HG02678 (cell line): Measurements from ENCODE around the gene FBXO21.
A peak's percentile ranks its signal among the peaks of the same experiment; 100 is the strongest.
"Not testable (repeated sequence)": the region's sequence is repeated elsewhere in the genome, so short reads cannot be mapped to it uniquely, and the experiment has no call there.

Source experiments
- ATAC-seq: cut with Tn5 transposase; IDR thresholded peaks from one replicate; pipeline ENCODE4 v1.9.1; 2021; ENCODE audit warnings: mild to moderate bottlenecking, moderate library complexity; ENCODE audit not compliant: unreplicated experiment

The FBXO21 gene

GRCh38 chr12:117202556-117202955 lies 12.3 kb upstream of the FBXO21 start:
- no peak for ATAC-seq

- no peak for ATAC-seq
These were observed 11.8 kb upstream of the FBXO21 start for GRCh38 chr12:117202033-117202432.

DNA sequence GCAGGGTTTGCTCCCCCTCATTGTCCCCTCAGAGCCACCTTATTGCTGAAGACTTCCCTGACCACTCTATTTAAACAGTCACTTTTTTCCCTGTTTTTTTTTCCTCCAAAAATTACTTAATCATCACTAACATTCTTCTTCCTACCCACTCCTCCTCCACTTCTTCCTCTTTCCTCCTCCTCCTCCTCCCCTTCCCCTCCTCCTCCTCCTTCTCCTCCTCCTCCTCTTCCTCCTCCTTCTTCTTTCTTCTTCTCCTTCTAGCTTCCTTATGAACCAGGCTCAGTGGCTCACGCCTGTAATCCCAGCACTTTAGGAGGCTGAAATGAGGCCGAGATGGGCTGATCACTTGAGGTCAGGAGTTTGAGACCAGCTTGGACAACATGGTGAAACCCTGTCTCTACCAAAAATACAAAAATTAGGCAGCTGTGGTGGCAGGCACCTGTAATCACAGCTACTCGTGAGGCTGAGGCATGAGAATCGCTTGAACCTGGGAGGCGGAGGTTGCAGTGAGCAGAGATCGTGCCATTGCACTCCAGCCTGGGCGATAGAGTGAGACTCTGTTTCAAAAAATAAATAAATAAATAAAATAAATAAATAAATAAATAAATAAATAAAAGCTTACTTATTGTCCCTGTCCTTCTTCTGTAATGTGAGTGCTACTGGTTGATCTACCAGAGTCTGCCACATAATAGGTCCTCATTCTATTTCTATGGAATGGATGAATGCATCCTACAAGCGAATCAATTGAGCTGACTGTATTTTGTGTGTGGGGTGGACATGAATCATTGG lies 9.9 kb upstream of the FBXO21 start:
- not testable (repeated sequence) for ATAC-seq

DNA sequence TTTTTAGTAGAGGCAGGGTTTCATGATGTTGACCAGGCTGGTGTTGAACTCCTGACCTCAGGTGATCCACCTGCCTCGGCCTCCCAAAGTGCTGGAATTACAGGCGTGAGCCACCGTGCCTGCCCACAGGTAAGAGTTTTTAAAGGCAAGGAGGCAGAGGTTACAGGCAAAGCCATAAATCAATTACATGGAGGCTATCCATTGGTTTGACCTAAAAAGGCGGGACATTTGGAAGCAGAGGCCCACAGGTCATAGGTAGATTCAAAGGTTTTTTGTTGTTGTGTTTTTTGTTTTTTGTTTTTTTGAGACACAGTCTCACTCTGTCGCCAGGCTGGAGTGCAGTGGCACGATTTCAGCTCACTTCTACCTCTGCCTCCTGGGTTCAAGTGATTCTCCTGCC lies 6.1 kb upstream of the FBXO21 start:
- not testable (repeated sequence) for ATAC-seq

- not testable (repeated sequence) for ATAC-seq
These were observed 4.8 kb upstream of the FBXO21 start for GRCh38 chr12:117195027-117195426.

GRCh38 chr12:117193903-117194302 lies 3.6 kb upstream of the FBXO21 start:
- ATAC-seq = no peak

DNA sequence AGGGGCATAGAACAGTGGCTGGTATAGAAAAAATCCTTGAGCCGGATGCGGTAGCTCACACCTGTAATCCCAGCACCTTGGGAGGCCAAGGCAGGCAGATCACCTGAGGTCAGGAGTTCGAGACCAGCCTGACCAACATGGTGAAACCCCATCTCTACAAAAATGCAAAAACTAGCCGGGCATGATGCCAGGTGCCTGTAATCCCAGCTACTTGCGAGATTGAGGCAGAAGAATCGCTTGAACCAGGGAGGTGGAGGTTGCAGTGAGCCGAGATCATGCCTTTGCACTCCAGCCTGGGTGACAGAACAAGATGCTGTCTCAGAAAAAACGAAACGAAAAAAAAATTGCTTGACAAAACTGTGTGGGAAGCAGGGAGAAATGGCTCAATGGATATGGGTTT lies 2.3 kb upstream of the FBXO21 start:
- ATAC-seq = not testable (repeated sequence)

GRCh38 chr12:117192057-117192456 lies 1.8 kb upstream of the FBXO21 start:
- ATAC-seq = no peak

- peak; percentile 40 for ATAC-seq
These were observed 503 bp downstream of the FBXO21 start for GRCh38 chr12:117189725-117190209.

DNA sequence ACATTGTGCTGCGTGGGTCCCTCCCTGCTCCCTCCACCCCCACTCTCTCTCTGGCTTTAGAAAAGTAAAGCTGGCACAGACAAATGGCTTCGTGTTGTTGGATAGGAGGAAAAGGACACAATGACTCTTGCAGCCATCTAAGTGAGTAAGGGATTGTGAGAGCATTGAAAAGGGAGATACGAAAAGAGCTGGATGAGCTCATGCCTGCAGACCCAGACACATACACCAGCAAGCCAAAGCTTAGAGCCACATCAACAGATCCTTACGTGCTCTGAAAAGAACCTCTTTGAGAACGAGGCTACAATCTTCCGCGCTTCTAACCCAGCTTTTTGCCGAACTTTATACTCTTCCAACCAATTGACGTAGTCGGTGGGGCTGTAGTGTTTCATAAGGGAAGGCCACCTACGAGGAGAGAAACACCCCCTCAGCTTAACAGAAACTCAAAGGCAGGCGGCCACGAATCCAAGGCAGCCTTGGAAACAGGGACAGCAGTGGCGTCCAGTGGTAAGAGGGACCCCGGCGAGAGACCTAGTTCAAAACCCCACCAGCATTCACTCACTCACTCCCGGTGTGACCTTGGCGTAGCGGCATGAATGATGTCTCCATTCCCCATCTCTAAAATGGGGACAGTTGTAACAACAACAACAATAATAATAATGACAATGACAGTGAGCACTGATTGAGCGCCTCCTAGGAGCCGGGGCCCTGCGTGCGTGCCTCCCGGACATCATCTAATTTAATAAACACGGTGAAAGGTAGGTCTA lies 1.1 kb downstream of the FBXO21 start:
- no peak for ATAC-seq

GRCh38 chr12:117188121-117188665 lies 2.1 kb downstream of the FBXO21 start:
- no peak for ATAC-seq

DNA sequence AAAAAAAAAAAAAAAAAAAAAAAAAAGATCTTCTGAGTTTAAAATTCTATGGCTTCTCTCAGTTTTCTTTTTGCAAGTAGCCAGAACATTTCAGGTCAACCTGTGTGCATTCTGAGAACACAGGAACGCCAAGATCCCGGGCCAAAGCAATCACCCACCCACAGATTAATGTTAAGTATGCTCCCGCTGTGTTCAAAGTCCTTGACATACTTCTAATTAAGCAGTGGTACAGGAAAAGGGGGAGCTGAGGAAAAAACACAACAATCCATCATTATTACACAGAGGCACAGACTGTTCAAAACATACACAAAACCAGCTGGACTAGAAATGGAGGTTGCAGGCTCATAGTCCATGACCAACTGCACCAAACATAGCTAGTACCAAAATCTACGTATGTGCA lies 2.8 kb downstream of the FBXO21 start:
- no peak for ATAC-seq

DNA sequence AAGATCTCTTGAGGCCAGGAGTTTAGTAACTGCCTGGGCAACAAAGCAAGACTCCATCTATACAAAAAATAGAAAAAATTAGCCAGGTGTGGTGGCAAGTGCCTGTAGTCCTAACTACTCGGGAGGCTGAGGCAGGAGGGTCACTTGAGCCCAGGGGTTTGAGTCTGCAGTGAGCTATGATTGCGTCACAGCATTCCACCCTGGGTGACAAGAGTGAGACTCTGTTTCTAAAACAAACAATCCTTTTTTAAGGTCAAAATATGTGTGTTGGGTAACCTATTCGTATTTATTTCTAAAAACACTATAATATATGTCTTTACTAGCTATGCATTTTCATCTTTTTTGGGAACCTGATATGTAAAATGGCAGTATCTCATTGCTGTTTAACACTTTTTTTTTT lies 7.4 kb downstream of the FBXO21 start:
- ATAC-seq = no peak

- not testable (repeated sequence) for ATAC-seq
These were observed 8.8 kb downstream of the FBXO21 start for GRCh38 chr12:117181468-117181843.

- no peak for ATAC-seq
These were observed 9.4 kb downstream of the FBXO21 start for GRCh38 chr12:117180758-117181467.

- ATAC-seq = no peak
These were observed 11.5 kb downstream of the FBXO21 start for GRCh38 chr12:117178745-117179144.

- ATAC-seq = no peak
These were observed 12.0 kb downstream of the FBXO21 start for GRCh38 chr12:117178301-117178700.

- no peak for ATAC-seq
These were observed 18.1 kb downstream of the FBXO21 start for GRCh38 chr12:117172168-117172567.

DNA sequence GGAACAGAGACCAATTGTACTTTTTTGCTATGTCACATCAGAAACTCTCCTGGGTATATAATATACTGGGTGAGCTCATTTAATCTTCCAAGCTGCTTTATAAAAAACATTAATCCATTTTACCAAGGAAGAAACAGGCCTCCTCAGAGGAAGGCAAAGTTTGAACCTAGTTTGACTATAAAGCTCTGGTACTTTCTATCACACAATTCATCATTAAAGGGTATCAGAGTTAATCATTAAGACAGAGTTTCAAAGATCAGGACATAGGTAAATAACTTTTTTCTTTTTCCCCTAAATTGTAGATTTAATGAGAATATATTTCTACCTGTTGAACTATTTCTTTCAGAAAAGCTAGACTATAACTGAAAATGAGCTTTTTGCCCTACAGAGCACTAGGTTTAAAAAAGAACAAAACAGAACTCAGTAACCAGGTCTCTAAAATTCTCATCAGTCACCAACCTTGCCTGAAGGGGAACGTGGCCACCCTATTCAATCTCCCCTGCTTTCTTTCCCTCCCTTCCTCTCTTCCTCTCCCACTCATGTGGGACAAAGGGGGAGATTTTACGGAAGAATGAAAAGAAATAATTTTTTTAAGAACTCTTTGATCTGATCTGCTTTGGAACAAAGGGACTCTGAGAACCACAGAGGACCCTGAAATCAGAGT lies 18.6 kb downstream of the FBXO21 start:
- no peak for ATAC-seq

- ATAC-seq = no peak
These were observed 20.7 kb downstream of the FBXO21 start for GRCh38 chr12:117169548-117169947.

- ATAC-seq = no peak
These were observed 21.3 kb downstream of the FBXO21 start for GRCh38 chr12:117168976-117169375.
